NCI-H1105 treated with DMSO at 0.1 percent for 48 hours (cell line): ENCODE measurements around the gene PCDHGA4.
"Not testable (repeated sequence)": the region's sequence is repeated elsewhere in the genome, so short reads cannot be mapped to it uniquely, and the experiment has no call there.

Source experiments
- DNase-seq: peaks from one replicate; lab custom pipeline; 2025; lab: John Stamatoyannopoulos, UW

PCDHGA4 gene

DNA sequence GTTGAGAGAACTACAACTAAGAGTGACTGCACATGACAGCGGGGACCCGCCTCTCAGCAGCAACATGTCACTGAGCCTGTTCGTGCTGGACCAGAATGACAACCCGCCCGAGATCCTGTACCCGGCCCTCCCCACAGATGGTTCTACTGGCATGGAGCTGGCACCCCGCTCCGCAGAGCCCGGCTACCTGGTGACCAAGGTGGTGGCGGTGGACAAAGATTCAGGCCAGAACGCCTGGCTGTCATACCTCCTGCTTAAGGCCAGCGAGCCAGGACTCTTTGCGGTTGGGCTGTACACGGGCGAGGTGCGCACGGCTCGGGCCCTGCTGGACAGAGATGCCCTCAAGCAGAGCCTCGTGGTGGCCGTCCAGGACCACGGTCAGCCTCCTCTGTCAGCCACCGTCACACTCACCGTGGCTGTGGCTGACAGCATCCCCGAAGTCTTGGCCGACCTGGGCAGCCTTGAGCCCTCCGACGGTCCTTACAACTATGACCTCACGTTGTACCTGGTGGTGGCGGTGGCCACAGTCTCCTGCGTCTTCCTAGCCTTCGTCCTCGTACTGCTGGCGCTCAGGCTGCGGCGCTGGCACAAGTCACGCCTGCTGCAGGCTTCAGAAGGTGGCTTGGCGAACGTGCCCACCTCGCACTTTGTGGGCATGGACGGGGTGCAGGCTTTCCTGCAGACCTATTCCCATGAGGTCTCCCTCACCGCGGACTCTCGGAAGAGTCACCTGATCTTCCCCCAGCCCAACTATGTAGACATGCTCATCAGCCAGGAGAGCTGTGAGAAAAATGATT lies 29.8 kb downstream of the PCDHGA4 start:
- no peak for DNase-seq

DNA sequence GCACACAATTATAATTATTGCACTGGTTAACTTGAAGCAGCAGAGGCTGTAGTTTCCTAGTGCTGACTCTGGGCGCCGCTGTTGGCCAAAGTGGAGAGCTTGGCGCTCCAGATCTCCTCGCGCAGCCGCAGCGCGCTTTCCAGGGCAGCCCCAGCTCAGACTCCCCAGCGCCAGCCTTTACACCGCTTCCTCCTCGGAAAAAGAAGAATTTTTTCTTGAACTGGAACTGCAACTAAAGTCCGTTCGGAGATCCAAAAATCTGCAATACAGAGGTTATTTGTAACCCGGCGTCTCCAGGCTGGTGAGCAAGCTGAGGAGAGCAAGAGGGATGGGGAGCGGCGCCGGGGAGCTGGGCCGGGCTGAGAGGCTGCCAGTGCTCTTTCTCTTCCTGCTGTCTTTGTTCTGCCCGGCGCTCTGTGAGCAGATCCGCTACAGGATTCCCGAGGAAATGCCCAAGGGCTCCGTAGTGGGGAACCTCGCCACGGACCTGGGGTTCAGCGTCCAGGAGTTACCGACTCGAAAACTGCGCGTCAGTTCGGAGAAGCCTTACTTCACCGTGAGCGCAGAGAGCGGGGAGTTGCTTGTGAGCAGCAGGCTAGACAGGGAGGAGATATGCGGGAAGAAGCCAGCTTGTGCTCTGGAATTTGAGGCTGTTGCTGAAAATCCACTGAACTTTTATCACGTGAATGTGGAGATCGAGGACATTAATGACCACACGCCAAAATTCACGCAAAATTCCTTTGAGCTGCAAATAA lies 32.9 kb downstream of the PCDHGA4 start, which contains the start of gene PCDHGB4:
Gene PCDHGB4, plus strand, starts transcription at position 142 of the 755 bp plus-strand sequence. Its CDS starts 187 bp downstream, at position 329.
- DNase-seq = not testable (repeated sequence)

DNA sequence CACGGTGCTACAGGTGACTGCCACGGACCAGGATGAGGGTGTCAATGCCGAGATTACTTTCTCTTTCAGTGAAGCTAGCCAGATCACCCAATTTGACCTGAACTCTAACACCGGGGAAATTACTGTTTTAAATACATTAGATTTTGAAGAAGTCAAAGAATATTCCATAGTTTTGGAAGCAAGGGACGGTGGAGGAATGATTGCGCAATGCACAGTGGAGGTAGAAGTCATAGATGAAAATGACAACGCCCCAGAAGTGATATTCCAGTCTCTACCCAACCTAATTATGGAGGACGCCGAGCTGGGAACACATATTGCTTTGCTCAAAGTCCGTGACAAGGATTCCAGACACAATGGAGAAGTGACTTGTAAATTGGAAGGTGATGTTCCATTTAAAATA lies 33.8 kb downstream of the PCDHGA4 start:
- DNase-seq = no peak

DNA sequence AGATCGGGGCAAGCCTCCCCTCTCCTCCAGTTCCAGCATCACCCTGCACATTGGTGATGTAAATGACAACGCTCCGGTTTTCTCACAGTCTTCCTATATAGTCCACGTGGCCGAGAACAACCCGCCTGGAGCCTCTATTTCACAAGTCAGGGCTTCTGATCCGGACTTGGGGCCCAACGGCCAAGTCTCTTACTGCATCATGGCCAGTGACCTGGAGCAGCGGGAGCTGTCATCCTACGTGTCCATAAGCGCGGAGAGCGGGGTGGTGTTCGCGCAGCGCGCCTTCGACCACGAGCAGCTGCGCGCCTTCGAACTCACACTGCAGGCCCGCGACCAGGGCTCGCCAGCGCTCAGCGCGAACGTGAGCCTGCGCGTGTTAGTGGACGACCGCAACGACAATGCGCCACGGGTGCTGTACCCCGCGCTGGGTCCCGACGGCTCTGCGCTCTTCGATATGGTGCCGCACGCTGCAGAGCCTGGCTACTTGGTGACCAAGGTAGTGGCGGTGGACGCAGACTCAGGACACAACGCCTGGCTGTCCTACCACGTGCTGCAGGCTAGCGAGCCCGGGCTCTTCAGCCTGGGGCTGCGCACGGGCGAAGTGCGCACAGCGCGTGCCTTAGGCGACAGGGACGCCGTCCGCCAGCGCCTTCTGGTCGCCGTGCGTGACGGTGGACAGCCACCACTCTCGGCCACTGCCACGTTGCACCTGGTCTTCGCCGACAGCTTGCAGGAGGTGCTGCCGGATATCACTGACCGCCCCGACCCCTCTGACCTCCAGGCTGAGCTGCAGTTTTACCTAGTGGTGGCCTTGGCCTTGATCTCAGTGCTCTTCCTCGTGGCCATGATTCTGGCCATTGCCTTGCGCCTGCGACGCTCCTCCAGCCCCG lies 34.6 kb downstream of the PCDHGA4 start:
- no peak for DNase-seq

DNA sequence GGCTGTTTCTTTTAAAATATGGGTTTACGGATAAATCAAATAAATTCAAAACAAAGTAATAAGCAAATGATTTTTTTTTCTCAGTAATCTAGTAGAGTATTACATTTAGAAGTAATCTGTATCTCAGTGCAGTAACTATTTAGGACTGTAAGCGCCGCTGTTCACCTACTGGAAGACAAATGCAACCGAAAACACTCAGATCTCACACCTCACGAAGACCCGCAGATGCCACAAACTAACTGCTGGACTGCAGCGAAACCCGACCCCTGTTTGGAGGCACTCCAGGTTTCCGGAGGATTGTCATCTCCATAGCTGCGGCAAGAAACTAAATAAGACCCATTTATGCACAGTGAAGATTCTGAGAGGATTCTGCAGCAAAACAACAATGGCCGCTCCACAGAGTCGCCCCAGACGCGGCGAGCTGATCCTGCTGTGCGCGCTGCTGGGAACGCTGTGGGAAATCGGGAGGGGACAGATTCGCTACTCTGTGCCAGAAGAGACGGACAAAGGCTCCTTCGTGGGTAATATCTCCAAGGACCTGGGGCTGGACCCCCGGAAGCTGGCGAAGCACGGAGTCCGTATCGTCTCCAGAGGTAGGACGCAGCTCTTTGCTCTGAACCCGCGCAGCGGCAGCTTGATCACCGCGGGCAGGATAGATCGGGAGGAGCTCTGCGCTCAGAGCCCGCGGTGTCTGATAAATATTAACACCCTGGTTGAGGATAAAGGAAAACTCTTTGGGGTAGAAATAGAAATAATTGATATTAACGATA lies 37.8 kb downstream of the PCDHGA4 start, which contains the start of gene PCDHGA8:
Gene PCDHGA8, plus strand, starts transcription at position 205 of the 770 bp plus-strand sequence. Its CDS starts 181 bp downstream, at position 386.
- no peak for DNase-seq

DNA sequence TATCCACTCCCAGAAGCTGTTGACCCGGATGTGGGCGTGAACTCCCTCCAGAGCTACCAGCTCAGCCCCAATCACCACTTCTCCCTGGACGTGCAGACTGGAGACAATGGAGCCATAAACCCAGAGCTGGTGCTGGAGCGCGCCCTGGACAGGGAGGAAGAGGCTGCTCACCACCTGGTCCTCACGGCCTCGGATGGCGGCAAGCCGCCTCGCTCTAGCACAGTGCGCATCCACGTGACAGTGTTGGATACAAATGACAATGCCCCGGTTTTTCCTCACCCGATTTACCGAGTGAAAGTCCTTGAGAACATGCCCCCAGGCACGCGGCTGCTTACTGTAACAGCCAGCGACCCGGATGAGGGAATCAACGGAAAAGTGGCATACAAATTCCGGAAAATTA lies 38.4 kb downstream of the PCDHGA4 start:
- DNase-seq = no peak

DNA sequence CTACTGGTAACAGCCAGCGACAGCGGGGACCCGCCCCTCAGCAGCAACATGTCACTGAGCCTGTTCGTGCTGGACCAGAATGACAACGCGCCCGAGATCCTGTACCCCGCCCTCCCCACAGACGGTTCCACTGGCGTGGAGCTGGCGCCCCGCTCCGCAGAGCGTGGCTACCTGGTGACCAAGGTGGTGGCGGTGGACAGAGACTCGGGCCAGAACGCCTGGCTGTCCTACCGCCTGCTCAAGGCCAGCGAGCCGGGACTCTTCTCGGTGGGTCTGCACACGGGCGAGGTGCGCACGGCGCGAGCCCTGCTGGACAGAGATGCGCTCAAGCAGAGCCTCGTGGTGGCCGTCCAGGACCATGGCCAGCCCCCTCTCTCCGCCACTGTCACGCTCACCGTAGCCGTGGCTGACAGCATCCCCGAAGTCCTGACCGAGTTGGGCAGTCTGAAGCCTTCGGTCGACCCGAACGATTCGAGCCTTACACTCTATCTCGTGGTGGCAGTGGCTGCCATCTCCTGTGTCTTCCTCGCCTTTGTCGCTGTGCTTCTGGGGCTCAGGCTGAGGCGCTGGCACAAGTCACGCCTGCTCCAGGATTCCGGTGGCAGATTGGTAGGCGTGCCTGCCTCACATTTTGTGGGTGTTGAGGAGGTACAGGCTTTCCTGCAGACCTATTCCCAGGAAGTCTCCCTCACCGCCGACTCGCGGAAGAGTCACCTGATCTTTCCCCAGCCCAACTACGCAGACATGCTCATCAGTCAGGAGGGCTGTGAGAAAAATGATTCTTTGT lies 39.8 kb downstream of the PCDHGA4 start:
- DNase-seq = not testable (repeated sequence)

DNA sequence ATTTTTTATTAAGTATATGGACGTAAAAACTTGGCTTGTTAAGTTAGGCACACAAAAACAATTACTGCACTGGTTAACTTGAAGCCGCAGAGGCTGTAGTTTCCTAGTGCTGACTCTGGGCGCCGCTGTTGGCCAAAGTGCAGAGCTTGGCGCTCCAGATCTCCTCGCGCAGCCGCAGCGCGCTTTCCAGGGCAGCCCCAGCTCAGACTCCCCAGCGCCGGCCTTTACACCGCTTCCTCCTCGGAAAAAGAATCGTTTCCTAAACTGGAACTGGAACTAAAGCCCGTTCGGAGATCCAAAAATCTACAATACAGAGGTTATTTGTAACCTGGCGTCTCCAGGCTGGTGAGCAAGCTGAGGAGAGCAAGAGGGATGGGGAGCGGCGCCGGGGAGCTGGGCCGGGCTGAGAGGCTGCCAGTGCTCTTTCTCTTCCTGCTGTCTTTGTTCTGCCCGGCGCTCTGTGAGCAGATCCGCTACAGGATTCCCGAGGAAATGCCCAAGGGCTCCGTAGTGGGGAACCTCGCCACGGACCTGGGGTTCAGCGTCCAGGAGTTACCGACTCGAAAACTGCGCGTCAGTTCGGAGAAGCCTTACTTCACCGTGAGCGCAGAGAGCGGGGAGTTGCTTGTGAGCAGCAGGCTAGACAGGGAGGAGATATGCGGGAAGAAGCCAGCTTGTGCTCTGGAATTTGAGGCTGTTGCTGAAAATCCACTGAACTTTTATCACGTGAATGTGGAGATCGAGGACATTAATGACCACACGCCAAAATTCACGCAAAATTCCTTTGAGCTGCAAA lies 43.1 kb downstream of the PCDHGA4 start, which contains the start of gene PCDHGB5:
Gene PCDHGB5, plus strand, starts transcription at position 192 of the 796 bp plus-strand sequence. Its CDS starts 181 bp downstream, at position 373.
- DNase-seq = not testable (repeated sequence)

DNA sequence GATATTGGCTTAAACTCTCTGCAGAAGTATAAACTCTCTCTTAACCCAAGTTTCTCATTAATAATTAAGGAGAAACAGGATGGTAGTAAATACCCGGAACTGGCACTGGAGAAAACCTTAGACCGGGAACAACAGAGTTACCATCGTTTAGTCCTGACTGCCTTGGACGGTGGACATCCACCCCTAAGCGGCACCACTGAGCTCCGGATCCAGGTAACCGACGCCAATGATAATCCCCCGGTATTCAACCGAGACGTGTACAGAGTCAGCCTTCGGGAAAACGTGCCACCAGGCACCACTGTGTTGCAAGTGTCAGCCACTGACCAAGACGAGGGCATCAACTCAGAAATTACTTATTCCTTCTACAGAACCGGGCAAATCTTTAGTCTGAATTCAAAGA lies 43.8 kb downstream of the PCDHGA4 start:
- DNase-seq = no peak

DNA sequence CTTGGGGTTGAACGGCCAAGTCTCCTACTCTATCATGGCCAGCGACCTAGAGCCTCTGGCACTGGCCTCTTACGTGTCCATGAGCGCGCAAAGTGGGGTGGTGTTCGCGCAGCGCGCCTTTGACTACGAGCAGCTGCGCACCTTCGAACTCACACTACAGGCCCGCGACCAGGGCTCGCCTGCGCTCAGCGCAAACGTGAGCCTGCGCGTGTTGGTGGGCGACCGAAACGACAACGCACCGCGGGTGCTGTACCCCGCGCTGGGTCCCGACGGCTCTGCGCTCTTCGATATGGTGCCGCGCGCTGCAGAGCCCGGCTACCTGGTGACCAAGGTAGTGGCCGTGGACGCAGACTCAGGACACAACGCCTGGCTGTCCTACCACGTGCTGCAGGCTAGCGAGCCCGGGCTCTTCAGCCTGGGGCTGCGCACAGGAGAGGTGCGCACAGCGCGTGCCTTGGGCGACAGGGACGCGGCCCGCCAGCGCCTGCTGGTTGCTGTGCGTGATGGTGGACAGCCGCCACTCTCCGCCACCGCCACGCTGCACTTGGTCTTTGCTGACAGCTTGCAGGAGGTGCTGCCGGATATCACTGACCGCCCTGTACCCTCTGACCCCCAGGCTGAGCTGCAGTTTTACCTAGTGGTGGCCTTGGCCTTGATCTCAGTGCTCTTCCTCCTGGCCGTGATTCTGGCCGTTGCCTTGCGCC lies 44.9 kb downstream of the PCDHGA4 start:
- no peak for DNase-seq

DNA sequence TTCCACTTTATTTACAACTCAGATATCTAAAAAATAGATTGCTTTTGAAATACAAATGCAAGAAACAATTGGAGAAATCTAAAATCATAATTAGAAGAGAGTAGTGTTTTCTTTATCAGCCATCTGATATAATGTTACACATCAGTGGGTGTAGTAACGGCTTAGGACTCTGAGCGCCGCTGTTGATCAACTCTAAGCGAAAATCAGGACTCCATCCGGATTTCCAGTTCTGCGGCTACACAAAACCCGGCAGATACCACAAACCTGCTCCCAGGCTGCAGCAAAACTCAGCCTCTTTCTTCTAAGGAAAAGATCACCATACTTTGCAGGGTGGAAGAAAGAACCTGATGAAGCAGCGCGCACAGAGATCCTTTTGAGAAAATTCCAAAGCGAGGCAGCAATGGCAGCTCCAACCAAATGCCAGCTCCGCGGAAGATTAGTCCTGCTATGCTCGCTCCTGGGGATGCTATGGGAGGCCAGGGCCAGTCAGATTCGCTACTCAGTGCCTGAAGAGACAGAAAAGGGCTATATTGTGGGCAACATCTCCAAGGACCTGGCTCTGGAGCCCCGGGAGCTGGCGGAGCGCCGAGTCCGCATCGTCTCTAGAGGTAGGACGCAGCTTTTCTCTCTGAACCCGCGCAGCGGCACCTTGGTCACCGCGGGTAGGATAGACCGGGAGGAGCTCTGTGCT lies 47.9 kb downstream of the PCDHGA4 start, which contains the start of gene PCDHGA9:
Gene PCDHGA9, plus strand, starts transcription at position 226 of the 691 bp plus-strand sequence. Its CDS starts 175 bp downstream, at position 401.
- DNase-seq = no peak

DNA sequence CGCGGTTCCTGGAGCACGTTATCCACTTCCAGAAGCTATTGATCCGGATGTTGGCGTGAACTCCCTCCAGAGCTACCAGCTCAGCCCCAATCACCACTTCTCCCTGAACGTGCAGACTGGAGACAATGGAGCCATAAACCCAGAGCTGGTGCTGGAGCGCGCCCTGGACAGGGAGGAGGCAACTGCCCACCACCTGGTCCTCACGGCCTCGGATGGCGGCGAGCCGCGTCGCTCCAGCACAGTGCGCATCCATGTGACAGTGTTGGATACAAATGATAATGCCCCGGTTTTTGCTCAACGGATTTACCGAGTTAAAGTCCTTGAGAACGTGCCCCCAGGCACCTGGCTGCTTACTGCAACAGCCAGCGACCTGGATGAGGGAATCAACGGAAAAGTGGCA lies 48.6 kb downstream of the PCDHGA4 start:
- no peak for DNase-seq
